HCT116 (cell line): Measurements from ENCODE around the gene STAG3. TPM values are rescaled to one million over a fixed set of nuclear protein-coding genes. Genes with fewer than 3 reads are reported as not detected.
"Not testable (repeated sequence)": the region's sequence is repeated elsewhere in the genome, so short reads cannot be mapped to it uniquely, and the experiment has no call there.

Experiments
- ATAC-seq: fragments of 200-7000 bp; cut with Tn5 transposase; 2 replicates; pipeline ENCODE4 v1.9.1; 2020; ENCODE audit warnings: mild to moderate bottlenecking, moderate library complexity
- BruUV-seq: library from RNA; stranded (reverse); fragments of 400-500 nt; replicated peaks from 2 replicates; lab custom pipeline; 2021; lab: Mats Ljungman, UMichigan
- CTCF ChIA-PET: fragments of 300-600 bp; sonication (Branson Sonifier 250); formaldehyde crosslinking; loops from one replicate; lab custom pipeline; 2021; ENCODE audit warnings: antibody characterized with exemption; lab: Charles Lee
- POLR2A ChIA-PET: fragments of 300-600, 350-600 bp; sonication (Branson Sonifier 250); formaldehyde crosslinking; loops from one replicate; lab custom pipeline; 2021; ENCODE audit warnings: antibody characterized with exemption; lab: Charles Lee
- RAD21 ChIA-PET, 2 experiments: fragments of 300-600 bp; sonication (Branson Sonifier 250); formaldehyde crosslinking; loops; one replicate each; lab custom pipeline; 2023; ENCODE audit warnings: low total read pairs in 2 of 2; ENCODE audit not compliant: uncharacterized antibody in 2 of 2, unreplicated experiment in 2 of 2, low non-redundant PET in 1 of 2; lab: Charles Lee
- DNase-seq: peaks from one replicate; pipeline ENCODE4 v3.0.0-alpha.2; 2010; ENCODE audit warnings: low read depth, low spot score
- H2AFZ ChIP-seq: fragments of 200-600 bp; shearing (Covaris generic), sonication (generic); 2 replicates; pipeline ENCODE4 v1.6.1; 2017; ENCODE audit warnings: low read depth, mixed run types, mixed read lengths, antibody characterized with exemption, low read length; ENCODE audit not compliant: poor library complexity, severe bottlenecking
- H3K27ac ChIP-seq: 2 replicates; pipeline ENCODE4 v1.5.1; 2012; ENCODE audit warnings: low read depth, low read length
- H3K27me3 ChIP-seq: fragments of 200-600 bp; sonication (generic); 2 replicates; pipeline ENCODE4 v1.6.1; 2016; ENCODE audit warnings: mixed run types, low read length, mixed read lengths; ENCODE audit not compliant: insufficient read depth
- H3K36me3 ChIP-seq, 2 experiments: fragments of 200-500 bp in 1 of 2; fragments of 200-600 bp in 1 of 2; sonication (Bioruptor generic) in 1 of 2; sonication (generic) in 1 of 2; 2 replicates each; pipeline versions ENCODE4 v1.5.1 to v1.6.1; 2014 to 2016; ENCODE audit warnings: low read length in 2 of 2, inconsistent platforms in 1 of 2, mixed read lengths in 1 of 2, mixed run types in 1 of 2; ENCODE audit not compliant: insufficient read depth in 2 of 2, control insufficient read depth in 1 of 2
- H3K4me1 ChIP-seq, 2 experiments: fragments of 200-600 bp in 1 of 2; sonication (generic) in 1 of 2; 2 replicates each; pipeline versions ENCODE4 v1.5.1 to v1.6.1; 2012 to 2017; ENCODE audit warnings: low read length in 2 of 2, inconsistent platforms in 1 of 2, mild to moderate bottlenecking in 1 of 2, mixed read lengths in 1 of 2, mixed run types in 1 of 2, moderate library complexity in 1 of 2; ENCODE audit not compliant: insufficient read depth in 2 of 2, control insufficient read depth in 1 of 2
- H3K4me2 ChIP-seq: fragments of 200-600 bp; sonication (generic); 2 replicates; pipeline ENCODE4 v1.6.1; 2017; ENCODE audit warnings: mixed run types, low read length, mixed read lengths
- H3K4me3 ChIP-seq, 2 experiments: fragments of 200-600 bp in 1 of 2; sonication (generic) in 1 of 2; replicated peaks in 1 of 2; 2 replicates each; pipeline ENCODE4 v1.5.1; 2011 to 2016; ENCODE audit warnings: low read length in 2 of 2, control low read depth in 1 of 2, low read depth in 1 of 2, mild to moderate bottlenecking in 1 of 2, mixed read lengths in 1 of 2, mixed run types in 1 of 2
- H3K79me2 ChIP-seq: fragments of 200-600 bp; sonication (generic); 2 replicates; pipeline ENCODE4 v1.6.1; 2017; ENCODE audit warnings: mild to moderate bottlenecking, mixed run types, low read length, moderate library complexity, mixed read lengths; ENCODE audit not compliant: insufficient read depth
- H3K9ac ChIP-seq: fragments of 200-600 bp; sonication (generic); 2 replicates; pipeline ENCODE4 v1.6.1; 2016; ENCODE audit warnings: low read length, mixed read lengths
- H3K9me2 ChIP-seq: fragments of 200-600 bp; sonication (generic), shearing (Covaris generic); 2 replicates; pipeline ENCODE4 v1.6.1; 2017; ENCODE audit warnings: mixed run types, mild to moderate bottlenecking, moderate library complexity; ENCODE audit not compliant: insufficient read depth
- H3K9me3 ChIP-seq, 2 experiments: fragments of 200-500 bp in 1 of 2; fragments of 200-600 bp in 1 of 2; sonication (Bioruptor generic) in 1 of 2; sonication (generic) in 1 of 2; 2 replicates each; pipeline ENCODE4 v1.6.1; 2014 to 2017; ENCODE audit warnings: low read length in 2 of 2, mixed read lengths in 2 of 2, inconsistent platforms in 1 of 2, low read depth in 1 of 2, mild to moderate bottlenecking in 1 of 2, mixed run types in 1 of 2, moderate library complexity in 1 of 2; ENCODE audit not compliant: control insufficient read depth in 1 of 2, insufficient read depth in 1 of 2
- H4K20me1 ChIP-seq: fragments of 200-600 bp; sonication (generic), shearing (Covaris generic); 2 replicates; pipeline ENCODE4 v1.6.1; 2017; ENCODE audit warnings: mixed run types, mild to moderate bottlenecking, moderate library complexity; ENCODE audit not compliant: insufficient read depth
- CEBPB ChIP-seq: IDR thresholded peaks from 2 replicates; pipeline ENCODE4 v1.6.1; 2012; ENCODE audit warnings: low read depth
- CTCF ChIP-seq, 3 experiments: fragments of 200-600 bp in 1 of 3; sonication (generic) in 1 of 3; IDR thresholded peaks in 2 of 3; conservative IDR thresholded peaks in 1 of 3; 2 replicates each; pipeline ENCODE4 v1.5.1; 2012 to 2017; ENCODE audit warnings: low read depth in 2 of 3, low read length in 2 of 3, antibody characterized with exemption in 1 of 3, borderline replicate concordance in 1 of 3, control low read depth in 1 of 3, mild to moderate bottlenecking in 1 of 3, mixed read lengths in 1 of 3, mixed run types in 1 of 3, moderate library complexity in 1 of 3; ENCODE audit not compliant: insufficient read depth in 1 of 3
- EZH2phosphoT487 ChIP-seq: fragments of 200-600 bp; IDR thresholded peaks from 2 replicates; pipeline ENCODE4 v1.6.1; 2018; ENCODE audit warnings: antibody characterized with exemption, borderline replicate concordance
- MAX ChIP-seq: IDR thresholded peaks from 2 replicates; pipeline ENCODE4 v1.6.1; 2012
- REST ChIP-seq: IDR thresholded peaks from 2 replicates; pipeline ENCODE4 v1.6.1; 2012; ENCODE audit warnings: low read depth
- SP1 ChIP-seq: IDR thresholded peaks from 2 replicates; pipeline ENCODE4 v1.6.1; 2012; ENCODE audit warnings: low read depth
- ZNF274 ChIP-seq: fragments of 200-500 bp; sonication (Bioruptor generic); IDR thresholded peaks from 2 replicates; pipeline ENCODE4 v1.6.1; 2014; ENCODE audit warnings: mild to moderate bottlenecking, low read depth, low read length, inconsistent platforms
- intact Hi-C: fragments of 100-400 bp; cut with micrococcal nuclease; formaldehyde crosslinking; loops from 2 replicates; pipeline ENCODE4 v1.10.0; 2022
- total RNA-seq: library from RNA; stranded (reverse); gene quantifications from one replicate; pipeline ENCODE4 v1.2.1, GENCODE V29; 2021; ENCODE audit not compliant: unreplicated experiment

STAG3 gene
- total RNA-seq, 1 experiment from 2014 or later, result 1.2 TPM

GRCh38 chr7:100192969-100193368 lies 15.3 kb downstream of the STAG3 start (continued):
- no peak for TF ChIP-seq CTCF (IDR thresholded peaks at IDR 0.05 in 2 of 3, conservative IDR thresholded peaks at IDR 0.05 in 1 of 3; ENCODE audit: borderline replicate concordance in 1 of 3, insufficient read depth in 1 of 3, low read depth in 2 of 3, low read length in 2 of 3)
- no peak for TF ChIP-seq MAX
- TF ChIP-seq CEBPB, result no peak
- TF ChIP-seq, all 23 proteins: peak for 0

- Histone ChIP-seq H2AFZ (no peak overlapping the region), H3K27me3 (no peaks in the 10 kb centered on the region), H3K9me3 (no peaks in the 10 kb centered on the region), H3K4me1 (peaks cover 0 to under 1% of the 10 kb centered on the region in 2 experiments; a peak in 2 of 4 replicates), H3K9ac (no peak overlapping the region), H3K79me2 (no peaks in the 10 kb centered on the region), H3K9me2 (no peaks in the 10 kb centered on the region), H3K4me2 (no peak overlapping the region), H4K20me1 (no peaks in the 10 kb centered on the region), H3K36me3 (no peaks in the 10 kb centered on the region), H3K4me3 (no peak overlapping the region), H3K27ac (no peak overlapping the region)
- no TSS peak for BruUV-seq
- RAD21 ChIA-PET, result no interaction called here
- intact Hi-C loops, result loop anchor here (10.0 kb wide), 1 partner anchor 210 kb away; no protein-coding TSS in a partner anchor
- DNase-seq, result no peak
- POLR2A ChIA-PET, result no interaction called here
- TF ChIP-seq SP1 (no peak), EZH2phosphoT487 (no peak), REST (no peak), ZNF274 (no peak)
- CTCF ChIA-PET, result no interaction called here
- ATAC-seq, result no peak
Observed at GRCh38 chr7:100195222-100195621, 17.5 kb downstream of the STAG3 start.

- H3K27me3 ChIP-seq, H3K27ac ChIP-seq, DNase-seq, H3K9me3 ChIP-seq, BruUV-seq, H3K9me2 ChIP-seq, H3K36me3 ChIP-seq, H3K79me2 ChIP-seq, H3K4me1 ChIP-seq, H3K4me3 ChIP-seq, ATAC-seq, RAD21 ChIA-PET, H2AFZ ChIP-seq, H3K9ac ChIP-seq, CTCF ChIA-PET, H4K20me1 ChIP-seq, POLR2A ChIA-PET, H3K4me2 ChIP-seq: not testable (repeated sequence)
- intact Hi-C loops, result loop anchor here (10.0 kb wide), 1 partner anchor 209 kb away; no protein-coding TSS in a partner anchor
Observed at GRCh38 chr7:100195901-100196322, 18.2 kb downstream of the STAG3 start.
